OCI-M2 (cell line): ENCODE data around the gene SMIM27.
"Not testable (repeated sequence)": the region's sequence is repeated elsewhere in the genome, so short reads cannot be mapped to it uniquely, and the experiment has no call there.

ENCODE experiments used
- DNase-seq: peaks from one replicate; lab custom pipeline; 2025; ENCODE audit not compliant: unreplicated experiment; lab: John Stamatoyannopoulos, UW

SMIM27 gene

DNA sequence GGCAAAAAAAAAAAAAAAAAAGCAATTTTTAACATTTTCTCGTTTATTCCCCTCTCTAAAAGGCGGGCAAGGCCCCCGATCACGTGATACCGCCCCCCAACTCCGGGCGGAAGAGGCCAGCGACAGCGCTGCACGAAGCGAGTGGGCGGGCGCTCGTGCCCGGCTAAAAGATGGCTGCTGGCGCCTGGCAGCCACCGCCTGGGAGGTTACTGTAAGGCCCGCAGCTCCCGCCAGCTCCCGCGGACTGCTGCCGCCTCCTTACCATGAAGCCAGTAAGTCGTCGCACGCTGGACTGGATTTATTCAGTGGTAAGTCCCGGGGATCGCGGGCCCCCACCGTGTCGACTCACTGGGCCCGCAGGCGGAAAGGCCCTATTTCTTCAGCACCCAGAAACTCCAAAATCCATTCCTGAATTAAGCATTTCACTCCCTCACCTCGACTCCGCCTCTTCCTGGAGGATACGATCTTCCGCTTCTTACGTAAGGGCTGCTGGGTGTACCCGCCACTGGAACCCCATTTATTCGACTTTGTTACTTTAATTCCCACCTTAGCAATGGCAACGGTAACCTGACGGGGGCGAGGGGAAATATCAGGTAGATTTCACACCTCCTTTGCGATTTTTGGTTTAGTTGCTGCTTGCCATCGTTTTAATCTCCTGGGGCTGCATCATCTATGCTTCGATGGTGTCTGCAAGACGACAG, at the start of gene SMIM27, which contains the start of gene TOPORS:
TSS of gene SMIM27 (plus strand) at position 156 of the 701 bp plus-strand sequence. CDS start at position 264, 108 bp downstream.
TSS of gene TOPORS (minus strand) at position 415 of the 701 bp plus-strand sequence. CDS start at position 265, 150 bp downstream.
- peak; percentile 47 for DNase-seq

- no peak for DNase-seq
Observed at GRCh38 chr9:32502464-32502863, 49.7 kb upstream of the SMIM27 start.

- DNase-seq: no peak
Observed at GRCh38 chr9:32503008-32503407, 49.1 kb upstream of the SMIM27 start.

DNA sequence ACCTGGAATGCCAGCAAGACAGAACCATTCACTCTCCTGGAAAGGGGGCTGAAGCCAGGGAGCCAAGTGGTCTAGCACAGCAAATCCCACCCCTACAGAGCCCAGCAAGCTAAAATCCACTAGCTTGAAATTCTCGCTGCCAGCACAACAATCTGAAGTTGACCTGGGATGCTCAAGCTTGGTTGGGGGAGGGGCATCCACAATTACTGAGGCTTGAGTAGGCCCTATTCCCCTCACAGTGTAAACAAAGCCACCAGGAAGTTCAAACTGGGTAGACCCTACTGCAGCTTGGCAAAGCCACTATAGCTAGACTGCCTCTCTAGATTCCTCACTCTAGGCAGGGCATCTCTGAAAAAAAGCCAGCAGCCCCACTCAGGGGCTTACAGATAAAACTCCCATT, 43.4 kb upstream of the SMIM27 start:
- DNase-seq: no peak

DNA sequence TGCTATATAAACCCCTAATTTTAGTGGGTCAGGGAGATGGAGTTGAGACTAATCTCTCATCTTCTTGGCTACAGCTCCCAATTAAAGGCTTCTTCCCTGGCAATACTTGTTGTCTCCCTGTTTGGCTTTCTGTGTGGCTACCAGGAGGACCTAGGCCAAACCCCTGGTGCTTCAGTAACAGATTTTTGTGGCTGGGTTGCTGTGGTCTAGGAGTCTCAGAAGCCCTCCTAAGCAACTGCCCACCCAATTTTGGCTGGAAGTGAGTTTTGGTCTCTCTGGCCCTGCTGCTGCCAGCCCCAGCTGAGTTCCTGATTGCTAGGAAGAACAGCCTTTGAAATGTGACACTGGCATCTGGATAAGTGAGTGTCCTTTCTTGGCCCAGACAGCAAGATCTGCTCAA, 35.9 kb upstream of the SMIM27 start:
- no peak for DNase-seq

DNA sequence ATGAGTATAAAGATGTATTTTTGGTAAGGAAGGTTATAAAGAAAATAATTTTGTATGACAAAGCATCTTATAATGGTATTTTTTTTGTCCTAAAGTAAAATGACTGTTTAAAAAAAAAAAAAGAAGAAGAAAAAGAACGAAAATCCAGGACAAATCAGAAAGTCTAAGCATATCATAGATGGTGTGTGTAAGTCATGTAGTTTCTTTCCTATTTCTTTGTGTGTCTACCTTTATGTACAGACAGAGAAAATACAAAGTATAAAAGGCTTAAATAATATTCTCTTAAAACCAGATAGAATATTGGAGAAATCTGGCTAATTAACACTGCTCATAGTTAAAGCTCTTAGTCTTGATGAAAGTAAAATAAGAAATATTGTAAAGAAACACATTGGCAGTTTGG, 33.9 kb upstream of the SMIM27 start:
- DNase-seq: no peak

DNA sequence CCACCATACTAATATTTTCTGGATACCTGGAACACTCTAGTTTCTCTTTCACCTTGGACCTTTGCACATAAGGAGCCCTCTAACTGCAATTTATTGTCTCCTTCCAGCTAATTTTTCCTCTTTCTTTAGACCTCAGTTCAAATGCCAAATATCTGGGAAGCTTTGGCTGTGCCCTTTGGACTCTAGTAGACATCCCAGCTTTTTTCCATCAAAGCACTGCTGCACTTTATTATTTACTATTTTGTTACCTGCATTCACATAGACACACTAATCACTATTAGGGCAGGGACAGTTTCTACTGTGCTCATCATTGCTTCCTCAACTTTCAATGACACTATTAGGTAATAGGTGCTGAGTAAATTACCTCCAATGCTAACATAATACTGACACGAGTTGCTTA, 28.2 kb upstream of the SMIM27 start:
- DNase-seq: no peak

GRCh38 chr9:32524558-32524891, 27.6 kb upstream of the SMIM27 start:
- not testable (repeated sequence) for DNase-seq

DNA sequence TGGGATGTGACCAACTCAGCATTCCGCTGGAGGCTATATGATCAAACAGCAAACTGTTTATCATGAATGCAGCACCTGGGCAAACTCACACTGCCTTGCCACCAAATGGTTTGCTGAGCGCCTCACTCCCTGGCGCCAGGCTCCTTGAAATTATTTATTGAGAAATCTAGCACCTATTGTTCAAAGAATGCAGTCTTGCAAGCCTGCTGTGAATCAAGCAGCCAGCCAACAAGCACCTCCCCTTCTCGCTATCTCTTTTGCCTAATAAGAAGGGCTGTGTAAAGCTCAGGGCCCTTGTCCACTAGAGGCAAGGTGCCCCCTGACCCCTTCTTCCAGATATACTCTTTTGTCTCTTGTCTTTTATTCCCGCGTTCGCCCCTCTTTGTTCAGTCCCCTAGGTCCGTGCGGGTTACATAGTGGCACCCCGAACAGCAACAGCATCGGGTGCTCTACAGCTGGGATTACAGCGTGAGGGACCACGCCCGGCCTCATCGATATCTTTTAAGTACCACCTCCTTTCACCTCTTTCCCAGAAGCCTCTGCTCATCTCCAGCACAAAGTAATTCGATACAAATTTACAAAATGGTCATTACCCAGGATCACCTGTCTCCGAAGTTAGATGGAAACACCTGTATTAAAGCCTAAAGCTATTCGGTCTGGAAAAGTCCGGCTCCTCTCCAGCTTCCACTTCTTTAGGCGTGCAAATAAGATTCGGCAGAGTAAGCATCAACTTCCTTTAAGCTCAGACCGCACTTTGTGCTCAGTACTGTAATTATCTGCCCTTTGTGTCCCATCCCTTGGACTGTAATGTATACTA, 27.0 kb upstream of the SMIM27 start:
- no peak for DNase-seq

DNA sequence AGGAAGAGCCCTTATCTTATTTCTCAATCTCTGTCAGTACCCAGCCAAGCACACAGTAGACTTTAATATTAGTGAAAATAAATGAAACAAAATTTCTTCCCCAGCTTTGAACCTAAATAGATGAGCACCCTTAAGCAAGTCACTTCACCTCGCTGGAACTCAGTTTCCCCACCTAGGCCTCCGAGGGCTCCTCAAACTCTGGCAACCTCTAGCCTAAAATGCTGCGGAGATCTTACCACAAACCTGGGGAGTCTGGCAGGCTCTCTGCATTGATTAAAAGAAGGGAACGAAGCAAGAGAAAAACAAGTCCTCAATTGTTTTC, 26.5 kb upstream of the SMIM27 start:
- no peak for DNase-seq

DNA sequence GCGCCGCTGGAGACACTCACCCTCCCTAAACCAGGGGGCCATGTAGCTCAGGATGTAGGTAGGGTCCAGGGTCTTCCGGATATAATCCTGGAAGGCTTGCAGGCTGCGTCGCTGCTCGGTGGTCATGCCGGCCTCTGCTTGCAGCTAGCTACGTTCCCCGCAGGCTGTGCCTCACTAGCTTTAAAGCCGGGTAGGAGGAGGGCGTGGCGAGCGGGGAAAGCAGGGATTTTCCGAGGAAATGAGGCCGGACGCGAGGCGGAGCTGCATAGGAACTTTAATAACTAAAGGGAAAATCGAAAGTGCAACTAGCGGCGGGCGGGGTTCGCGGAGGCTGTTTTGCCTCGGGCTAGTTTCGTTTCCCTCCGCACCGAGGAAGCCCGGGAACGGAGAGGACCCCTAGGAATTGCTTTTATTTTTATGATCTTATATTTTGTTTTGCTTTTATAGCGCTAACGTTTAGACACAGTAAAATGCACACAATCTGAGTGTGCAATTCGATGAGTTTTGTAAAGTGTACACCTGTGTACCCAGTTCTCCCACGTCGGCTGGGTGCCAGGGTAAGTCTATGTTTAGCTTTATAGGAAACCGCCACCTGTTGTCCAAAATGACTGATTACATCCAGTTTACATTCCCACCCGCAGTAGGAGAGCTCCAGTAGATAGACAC, 26.0 kb upstream of the SMIM27 start, which contains the start of gene RIGI:
TSS of gene RIGI (minus strand) at position 156 of the 666 bp plus-strand sequence. CDS start at position 126, 30 bp downstream.
- no peak for DNase-seq

- DNase-seq: no peak
Observed at GRCh38 chr9:32526707-32527048, 25.4 kb upstream of the SMIM27 start.

DNA sequence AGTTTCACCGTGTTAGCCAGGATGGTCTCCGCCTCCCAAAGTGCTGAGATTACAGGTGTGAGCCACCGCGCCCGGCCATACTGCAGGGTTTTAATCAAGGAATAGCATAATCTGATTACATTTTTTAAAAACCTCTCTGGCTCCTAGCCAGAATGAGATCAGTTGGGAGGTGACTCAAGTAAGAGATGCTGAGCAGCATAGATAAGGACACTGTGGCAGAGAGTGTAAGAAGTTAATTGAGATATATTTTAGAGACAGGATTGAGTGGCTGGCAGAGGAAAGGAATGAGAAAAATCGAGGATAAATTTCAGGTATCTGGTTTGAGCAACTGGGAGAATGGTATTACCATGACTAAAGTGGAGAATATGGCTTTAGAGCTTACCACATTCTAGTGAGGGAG, 18.8 kb upstream of the SMIM27 start:
- DNase-seq: no peak

GRCh38 chr9:32533816-32534215, 18.3 kb upstream of the SMIM27 start:
- no peak for DNase-seq

DNA sequence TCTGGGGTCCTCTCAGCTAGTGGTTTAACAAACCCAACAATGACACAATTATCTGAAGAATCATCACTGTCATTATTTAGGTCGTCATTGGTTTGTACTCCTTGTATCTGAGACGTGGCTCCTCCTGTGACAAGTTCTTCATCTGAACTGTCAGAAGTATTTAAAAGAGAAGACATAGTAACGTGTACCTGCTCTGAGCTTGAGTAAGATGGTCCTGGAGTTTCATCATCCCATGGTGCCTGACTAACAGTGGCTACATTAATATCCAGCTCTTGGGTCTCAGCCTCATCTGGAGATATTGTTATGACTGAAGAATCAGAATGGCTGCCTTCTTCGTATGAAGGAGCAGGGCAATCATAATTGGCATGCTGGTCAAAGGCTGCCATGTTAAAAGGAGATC, 9.1 kb upstream of the SMIM27 start:
- no peak for DNase-seq

- no peak for DNase-seq
Observed at GRCh38 chr9:32545884-32546283, 6.2 kb upstream of the SMIM27 start.

GRCh38 chr9:32548213-32548612, 3.9 kb upstream of the SMIM27 start:
- not testable (repeated sequence) for DNase-seq

- no peak for DNase-seq
Observed at GRCh38 chr9:32550150-32550561, 2.0 kb upstream of the SMIM27 start.

DNA sequence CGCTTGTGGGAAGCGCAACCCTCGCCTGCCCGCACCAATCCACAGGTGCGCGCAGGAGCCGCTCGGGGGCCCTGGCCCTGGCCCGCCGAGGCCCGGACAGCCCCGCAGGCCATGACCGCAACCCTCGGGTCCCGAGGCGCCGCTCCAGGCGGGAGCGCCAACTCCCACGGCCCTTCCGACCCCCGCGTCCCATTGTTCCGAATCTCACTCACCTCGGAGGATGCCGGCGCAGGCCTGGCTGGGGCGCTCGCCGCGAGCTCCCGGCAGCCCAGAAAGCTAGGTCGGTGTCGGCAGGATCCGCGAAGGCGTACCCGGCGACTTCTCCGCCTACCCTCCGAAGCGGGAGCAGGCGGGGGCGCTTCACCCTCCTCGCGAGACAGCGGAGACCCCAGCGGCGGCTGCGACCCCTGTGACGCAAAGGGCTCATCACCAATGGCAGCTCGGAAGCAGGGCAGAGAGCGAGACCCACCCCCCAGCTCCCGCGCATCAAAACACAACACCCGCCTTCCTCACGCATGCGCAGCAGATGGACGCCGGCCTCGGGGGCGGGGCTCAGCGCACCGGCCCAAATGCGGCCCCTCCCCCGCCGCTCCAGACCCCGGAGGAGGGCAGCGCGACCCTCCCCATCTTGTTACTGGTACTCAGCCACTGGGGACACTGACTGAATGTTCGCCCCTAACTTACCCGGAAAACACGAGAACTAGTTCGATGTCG, 1.4 kb upstream of the SMIM27 start:
- DNase-seq: peak; percentile 46

DNA sequence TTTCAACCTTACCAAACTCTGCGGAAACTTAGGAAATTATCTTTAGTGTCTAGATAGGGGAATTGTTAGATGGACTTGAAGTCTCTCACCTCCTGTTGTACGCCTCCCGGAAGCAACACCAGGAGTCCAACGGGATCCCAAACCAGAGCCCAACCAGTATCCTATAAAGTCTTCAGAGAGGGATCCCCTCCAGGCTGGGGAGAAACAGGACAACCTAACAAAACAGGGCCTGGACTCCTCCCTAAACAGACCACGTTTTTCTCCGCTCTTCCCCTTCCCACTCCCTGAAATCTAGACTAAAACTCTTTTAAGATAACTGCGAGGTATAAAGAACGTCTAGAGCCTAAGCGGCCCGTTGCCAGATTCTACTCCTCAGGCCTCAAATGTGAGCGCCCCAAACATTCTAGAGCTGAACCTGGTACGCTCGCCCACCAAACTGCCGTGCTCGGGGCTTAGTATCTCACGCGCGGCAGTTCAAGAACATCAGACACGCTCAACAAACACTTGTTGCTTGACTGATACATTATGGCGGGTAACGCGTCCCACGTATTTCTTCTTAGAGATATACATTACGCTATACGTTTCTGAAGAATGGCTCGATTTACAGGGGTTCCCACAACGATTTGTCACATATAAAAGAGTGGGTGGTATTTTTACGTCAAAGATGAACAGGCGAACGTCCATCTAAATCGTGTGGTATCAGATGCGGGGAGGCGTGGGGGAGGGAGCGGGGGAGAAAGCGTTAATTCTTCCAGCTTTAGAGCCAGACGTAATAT, 663 bp upstream of the SMIM27 start:
- no peak for DNase-seq

DNA sequence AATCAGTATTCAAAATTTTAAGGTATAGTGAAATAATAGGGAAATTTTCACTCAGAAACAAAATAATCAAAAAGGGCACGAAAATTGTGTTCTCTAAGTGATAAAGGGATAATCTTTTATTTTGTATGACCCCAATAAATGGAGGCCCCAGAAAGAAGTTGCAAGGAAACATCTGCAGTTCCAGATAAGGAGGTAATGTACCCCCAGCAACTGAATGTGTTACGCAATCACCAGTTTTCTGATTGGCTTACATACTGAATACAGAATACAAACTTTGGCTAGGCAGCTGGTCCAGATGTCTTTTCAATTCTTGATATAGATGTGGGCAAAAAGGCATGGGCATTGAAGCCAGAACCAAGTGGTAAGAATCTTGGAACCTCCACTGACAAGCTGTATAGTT, 2.0 kb downstream of the SMIM27 start:
- peak; percentile 44 for DNase-seq
